DOHH2 (cell line): ENCODE measurements around the gene NDNF.

ENCODE experiments used
- H3F3A ChIP-seq: fragments of 200-600 bp; sonication (generic), shearing (Covaris generic); 2 replicates; pipeline ENCODE4 v1.6.0; 2016; ENCODE audit warnings: antibody characterized with exemption, mild to moderate bottlenecking; ENCODE audit not compliant: control insufficient read depth, insufficient read depth
- H3K27ac ChIP-seq: fragments of 200-600 bp; sonication (generic); 2 replicates; pipeline ENCODE4 v1.5.1; 2014; ENCODE audit warnings: low read depth, mild to moderate bottlenecking, low read length, moderate library complexity
- H3K27me3 ChIP-seq: fragments of 200-600 bp; sonication (generic); 2 replicates; pipeline ENCODE4 v1.6.1; 2014; ENCODE audit warnings: mild to moderate bottlenecking, low read length, mixed read lengths; ENCODE audit not compliant: control insufficient read depth
- H3K36me3 ChIP-seq: fragments of 200-600 bp; sonication (generic); 2 replicates; pipeline ENCODE4 v1.6.1; 2014; ENCODE audit warnings: mild to moderate bottlenecking, low read length, moderate library complexity, mixed read lengths; ENCODE audit not compliant: control insufficient read depth
- H3K4me1 ChIP-seq: fragments of 200-600 bp; sonication (generic); 2 replicates; pipeline ENCODE4 v1.6.1; 2014; ENCODE audit warnings: mild to moderate bottlenecking, low read length, mixed read lengths; ENCODE audit not compliant: control insufficient read depth
- H3K4me2 ChIP-seq: fragments of 200-600 bp; sonication (generic); 2 replicates; pipeline ENCODE4 v1.6.0; 2014; ENCODE audit warnings: mild to moderate bottlenecking, low read length, moderate library complexity
- H3K4me3 ChIP-seq: fragments of 200-600 bp; sonication (generic); 2 replicates; pipeline ENCODE4 v1.5.1; 2014; ENCODE audit warnings: mild to moderate bottlenecking, low read length, mixed read lengths
- H3K79me2 ChIP-seq: fragments of 200-600 bp; sonication (generic); 2 replicates; pipeline ENCODE4 v1.6.1; 2014; ENCODE audit warnings: mild to moderate bottlenecking, low read length, mixed read lengths; ENCODE audit not compliant: control insufficient read depth
- H3K9me2 ChIP-seq: fragments of 200-600 bp; sonication (generic); replicated peaks from 2 replicates; pipeline ENCODE4 v1.6.1; 2014; ENCODE audit warnings: mild to moderate bottlenecking, low read length, mixed read lengths; ENCODE audit not compliant: control insufficient read depth
- H3K9me3 ChIP-seq: fragments of 200-600 bp; sonication (generic); 2 replicates; pipeline ENCODE4 v1.6.1; 2014; ENCODE audit warnings: antibody characterized with exemption, low read length, mixed read lengths; ENCODE audit not compliant: control insufficient read depth, insufficient read depth
- H4K20me1 ChIP-seq: fragments of 200-600 bp; sonication (generic); 2 replicates; pipeline ENCODE4 v1.6.0; 2014; ENCODE audit warnings: low read depth, mild to moderate bottlenecking, antibody characterized with exemption, low read length, moderate library complexity; ENCODE audit not compliant: control insufficient read depth, insufficient read depth
- CTCF ChIP-seq: fragments of 200-600 bp; sonication (generic); IDR thresholded peaks from one replicate; pipeline ENCODE4 v1.5.1; 2014; ENCODE audit warnings: antibody characterized with exemption, mild to moderate bottlenecking, low read depth, low read length; ENCODE audit not compliant: poor library complexity, severe bottlenecking
- EZH2phosphoT487 ChIP-seq: fragments of 200-600 bp; sonication (generic); IDR thresholded peaks from 2 replicates; pipeline ENCODE4 v1.6.1; 2017; ENCODE audit warnings: borderline replicate concordance, mild to moderate bottlenecking, antibody characterized with exemption, low read length, moderate library complexity, mixed read lengths

The NDNF gene

GRCh38 chr4:121114756-121115155, 42.4 kb upstream of the NDNF start:
- Histone ChIP-seq H3K27ac (no peak overlapping the region), H3K9me2 (no peaks in the 10 kb centered on the region), H3K36me3 (no peaks in the 10 kb centered on the region), H3F3A (no peaks in the 10 kb centered on the region), H3K9me3 (no peaks in the 10 kb centered on the region), H3K4me1 (no peaks in the 10 kb centered on the region), H3K4me3 (no peak overlapping the region), H3K27me3 (no peaks in the 10 kb centered on the region), H4K20me1 (no peaks in the 10 kb centered on the region), H3K4me2 (no peak overlapping the region), H3K79me2 (no peaks in the 10 kb centered on the region)
- TF ChIP-seq CTCF = no peak
- TF ChIP-seq EZH2phosphoT487 = no peak

GRCh38 chr4:121112530-121112929, 40.2 kb upstream of the NDNF start:
- no peaks in the 10 kb centered on the region for H3K4me1 ChIP-seq
- no peaks in the 10 kb centered on the region for H4K20me1 ChIP-seq
- no peak overlapping the region for H3K4me2 ChIP-seq
- H3K9me3 ChIP-seq = no peaks in the 10 kb centered on the region
- no peaks in the 10 kb centered on the region for H3K27me3 ChIP-seq
- TF ChIP-seq EZH2phosphoT487 = no peak
- peak; percentile 37 for TF ChIP-seq CTCF
- no peaks in the 10 kb centered on the region for H3K79me2 ChIP-seq
- H3K4me3 ChIP-seq = no peak overlapping the region
- no peak overlapping the region for H3K27ac ChIP-seq
- no peaks in the 10 kb centered on the region for H3K36me3 ChIP-seq
- H3F3A ChIP-seq = no peaks in the 10 kb centered on the region
- H3K9me2 ChIP-seq = no peaks in the 10 kb centered on the region

- no peak overlapping the region for H3K4me3 ChIP-seq
- H3K9me3 ChIP-seq = no peaks in the 10 kb centered on the region
- H3K4me1 ChIP-seq = no peaks in the 10 kb centered on the region
- no peaks in the 10 kb centered on the region for H4K20me1 ChIP-seq
- H3K27ac ChIP-seq = no peak overlapping the region
- H3K79me2 ChIP-seq = no peaks in the 10 kb centered on the region
- H3K4me2 ChIP-seq = no peak overlapping the region
- H3K27me3 ChIP-seq = no peaks in the 10 kb centered on the region
- TF ChIP-seq CTCF (no peak), EZH2phosphoT487 (no peak)
- no peaks in the 10 kb centered on the region for H3K36me3 ChIP-seq
- no peaks in the 10 kb centered on the region for H3K9me2 ChIP-seq
- H3F3A ChIP-seq = no peaks in the 10 kb centered on the region
Measured at GRCh38 chr4:121108557-121108956, 36.2 kb upstream of the NDNF start.

GRCh38 chr4:121107507-121107906, 35.2 kb upstream of the NDNF start:
- no peak overlapping the region for H3K4me2 ChIP-seq
- no peak overlapping the region for H3K27ac ChIP-seq
- no peaks in the 10 kb centered on the region for H3K79me2 ChIP-seq
- H3K36me3 ChIP-seq = no peaks in the 10 kb centered on the region
- H3K9me2 ChIP-seq = no peaks in the 10 kb centered on the region
- no peaks in the 10 kb centered on the region for H3K4me1 ChIP-seq
- H3K9me3 ChIP-seq = no peaks in the 10 kb centered on the region
- no peak for TF ChIP-seq CTCF
- TF ChIP-seq EZH2phosphoT487 = no peak
- no peaks in the 10 kb centered on the region for H3K27me3 ChIP-seq
- H3K4me3 ChIP-seq = no peak overlapping the region
- no peaks in the 10 kb centered on the region for H3F3A ChIP-seq
- H4K20me1 ChIP-seq = no peaks in the 10 kb centered on the region
